Measurements from ENCODE around the gene ELAVL2.

ELAVL2 gene

GRCh38 chr9:23826120-23826629, at the start of gene ELAVL2:
TSS of gene ELAVL2 (minus strand) at chr9:23826240. CDS start at chr9:23762234, 64,006 bp downstream.
- peak; percentile 98 for DNase-seq

- DNase-seq: no peak
These were observed 32.2 kb upstream of the ELAVL2 start for GRCh38 chr9:23858234-23858633.

- no peak for DNase-seq
These were observed 30.0 kb upstream of the ELAVL2 start for GRCh38 chr9:23855873-23856604.

GRCh38 chr9:23850690-23851629, 24.9 kb upstream of the ELAVL2 start:
- DNase-seq: peak; percentile 8

GRCh38 chr9:23850242-23850689, 24.2 kb upstream of the ELAVL2 start:
- DNase-seq: peak; percentile 56

GRCh38 chr9:23849379-23850035, 23.5 kb upstream of the ELAVL2 start:
- DNase-seq: peak; percentile 7

- DNase-seq: no peak
These were observed 16.6 kb upstream of the ELAVL2 start for GRCh38 chr9:23842565-23843129.

GRCh38 chr9:23841304-23841703, 15.3 kb upstream of the ELAVL2 start:
- no peak for DNase-seq

- no peak for DNase-seq
These were observed 11.0 kb upstream of the ELAVL2 start for GRCh38 chr9:23837038-23837437.

- DNase-seq: no peak
These were observed 5.1 kb upstream of the ELAVL2 start for GRCh38 chr9:23830929-23831730.

- DNase-seq: no peak
These were observed 4.4 kb upstream of the ELAVL2 start for GRCh38 chr9:23830476-23830805.

- DNase-seq: no peak
These were observed 3.8 kb upstream of the ELAVL2 start for GRCh38 chr9:23829580-23830475.

GRCh38 chr9:23825700-23826099, 340 bp downstream of the ELAVL2 start:
- no peak for DNase-seq

GRCh38 chr9:23824830-23825591, 1.0 kb downstream of the ELAVL2 start:
- DNase-seq: peak; percentile 34

GRCh38 chr9:23823986-23824829, 1.8 kb downstream of the ELAVL2 start:
- peak; percentile 7 for DNase-seq

- DNase-seq: no peak
These were observed 2.8 kb downstream of the ELAVL2 start for GRCh38 chr9:23823269-23823668.

GRCh38 chr9:23822261-23823169, 3.5 kb downstream of the ELAVL2 start:
- DNase-seq: no peak
